ENCODE measurements around the gene SFXN3.
A peak's percentile ranks its signal among the peaks of the same experiment; 100 is the strongest.

Gene SFXN3, protein sequence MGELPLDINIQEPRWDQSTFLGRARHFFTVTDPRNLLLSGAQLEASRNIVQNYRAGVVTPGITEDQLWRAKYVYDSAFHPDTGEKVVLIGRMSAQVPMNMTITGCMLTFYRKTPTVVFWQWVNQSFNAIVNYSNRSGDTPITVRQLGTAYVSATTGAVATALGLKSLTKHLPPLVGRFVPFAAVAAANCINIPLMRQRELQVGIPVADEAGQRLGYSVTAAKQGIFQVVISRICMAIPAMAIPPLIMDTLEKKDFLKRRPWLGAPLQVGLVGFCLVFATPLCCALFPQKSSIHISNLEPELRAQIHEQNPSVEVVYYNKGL

DNA sequence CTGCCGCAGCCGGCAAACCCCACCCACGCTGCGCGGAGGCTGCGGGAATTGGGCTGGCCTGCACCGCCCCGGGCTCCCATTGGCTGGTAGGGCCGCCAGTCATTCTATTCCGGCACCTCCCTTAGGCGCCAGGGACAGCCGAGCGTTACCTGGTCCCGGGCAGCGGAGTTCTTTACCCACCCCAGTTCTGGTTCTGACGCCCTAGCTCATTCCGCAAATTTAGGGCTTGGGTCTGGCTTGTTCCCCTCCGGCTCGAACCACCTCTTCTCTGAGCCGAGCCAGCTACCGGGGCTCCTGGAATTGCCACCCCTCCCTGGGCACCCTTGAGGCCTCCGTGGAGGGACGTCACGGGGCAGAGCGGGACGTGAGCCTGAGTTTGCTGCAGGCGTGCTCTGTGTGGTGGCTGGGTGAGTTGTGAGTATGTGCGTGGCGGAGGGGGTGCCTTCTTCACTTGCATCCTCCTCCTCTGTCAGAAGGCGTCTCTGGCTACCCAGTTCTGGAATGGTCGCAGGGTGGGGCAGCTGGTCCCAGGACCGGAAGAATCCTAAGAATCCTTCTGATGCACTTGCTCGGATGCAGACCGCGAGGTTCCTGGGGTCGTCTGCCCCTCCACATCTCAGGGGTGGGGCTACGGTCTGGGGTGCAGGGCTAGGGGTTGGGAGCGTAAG is at the start of gene SFXN3, which contains the start of gene PDZD7:
Gene SFXN3 (plus strand): TSS at position 107 of the 668 bp plus-strand sequence. CDS start 3,461 bp downstream, outside the sequence.
Gene PDZD7 (minus strand): TSS at position 2 of the 668 bp plus-strand sequence. CDS start 910 bp downstream, outside the sequence.
- DNase-seq, result peak; percentile 96

DNA sequence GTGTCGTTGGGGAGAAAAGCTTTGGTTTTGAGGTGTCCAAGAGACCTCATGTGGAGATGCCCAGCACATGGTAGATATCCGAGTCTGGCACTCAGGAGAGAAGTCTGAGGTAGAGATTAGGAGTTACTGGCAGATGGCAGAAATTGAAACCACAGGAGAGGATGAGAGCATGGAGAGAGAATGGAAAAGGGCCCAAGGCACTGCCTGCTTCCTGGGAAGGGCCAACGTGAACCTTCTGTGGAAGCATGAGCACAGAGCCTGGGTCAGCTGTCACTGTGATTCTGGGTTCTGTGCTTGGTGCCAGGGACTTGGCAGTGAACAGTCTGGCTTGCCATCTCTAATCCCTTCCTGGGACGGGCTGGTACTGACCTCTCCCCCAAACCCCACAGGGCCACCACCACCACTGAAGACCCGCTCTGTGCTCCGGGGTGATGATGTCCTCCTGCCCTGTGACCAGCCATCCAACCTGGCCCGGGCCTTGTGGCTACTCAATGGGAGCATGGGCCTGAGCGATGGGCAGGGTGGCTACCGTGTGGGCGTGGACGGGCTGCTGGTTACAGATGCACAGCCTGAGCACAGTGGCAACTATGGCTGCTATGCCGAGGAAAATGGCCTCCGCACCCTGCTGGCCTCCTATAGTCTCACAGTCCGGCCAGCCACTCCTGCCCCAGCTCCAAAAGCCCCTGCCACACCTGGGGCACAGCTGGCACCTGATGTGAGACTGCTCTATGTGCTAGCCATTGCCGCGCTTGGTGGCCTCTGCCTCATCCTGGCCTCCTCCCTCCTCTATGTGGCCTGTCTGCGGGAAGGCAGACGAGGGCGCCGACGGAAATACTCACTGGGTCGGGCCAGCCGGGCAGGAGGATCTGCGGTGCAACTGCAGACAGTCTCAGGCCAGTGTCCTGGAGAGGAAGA is 47.9 kb upstream of the SFXN3 start:
- DNase-seq, result no peak

DNA sequence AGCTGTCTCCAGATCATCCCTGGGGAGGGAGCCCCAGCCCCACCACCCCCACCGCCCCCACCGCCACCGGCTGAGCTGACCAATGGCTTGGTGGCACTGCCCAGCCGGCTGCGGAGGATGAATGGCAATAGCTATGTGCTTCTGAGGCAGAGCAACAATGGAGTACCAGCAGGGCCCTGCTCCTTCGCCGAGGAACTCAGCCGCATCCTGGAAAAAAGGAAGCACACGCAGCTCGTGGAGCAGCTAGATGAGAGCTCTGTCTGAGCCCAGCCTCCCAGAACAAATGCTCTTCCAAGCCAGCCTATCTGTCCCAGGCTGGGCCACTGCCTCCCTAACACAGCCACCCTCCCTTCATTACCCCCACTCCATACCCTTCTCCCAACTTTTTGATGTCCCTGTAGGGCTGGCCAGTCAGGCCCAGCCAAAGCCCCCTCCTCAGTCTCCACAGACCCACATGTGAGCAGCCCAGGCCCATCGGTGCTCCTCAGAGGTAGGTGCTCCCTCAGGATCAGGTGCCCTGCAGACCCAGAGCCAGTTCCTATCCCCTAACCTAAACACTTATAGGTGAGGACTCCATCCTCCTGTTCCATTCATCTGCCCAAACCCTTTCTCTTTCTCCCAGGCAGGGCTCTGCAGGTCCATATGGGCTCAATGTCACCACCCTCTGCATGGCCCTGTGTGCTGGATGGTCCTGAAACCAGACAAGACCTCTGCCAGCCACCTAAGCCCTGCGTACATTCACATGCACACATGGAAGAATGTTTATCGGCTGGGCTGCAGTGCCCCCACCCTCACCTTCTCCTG is 47.0 kb upstream of the SFXN3 start:
- no peak for DNase-seq

DNA sequence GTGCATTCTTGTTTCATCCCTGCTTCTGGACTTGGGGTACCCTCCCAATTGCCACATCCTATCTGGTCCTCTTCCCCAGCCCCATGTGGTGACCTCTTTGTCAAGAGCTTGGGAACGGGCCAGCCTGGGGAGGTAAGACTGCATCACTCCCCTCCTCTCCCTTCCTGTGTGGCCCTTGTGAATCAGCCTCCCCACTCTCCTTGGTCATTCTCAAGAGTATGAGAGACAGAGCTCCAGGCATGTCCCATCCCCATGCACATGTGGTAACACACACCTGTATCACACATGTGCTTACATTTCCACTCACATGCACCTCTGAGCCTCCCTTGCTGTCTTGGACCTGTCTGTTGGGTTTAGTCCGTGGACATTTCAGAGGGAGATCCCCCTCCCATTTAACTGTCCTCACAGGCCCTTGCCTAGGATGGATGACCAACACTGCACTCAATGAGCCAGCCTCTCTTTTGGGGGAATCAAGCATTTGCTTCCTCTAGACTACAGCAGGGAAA is 46.3 kb upstream of the SFXN3 start:
- DNase-seq, result no peak

DNA sequence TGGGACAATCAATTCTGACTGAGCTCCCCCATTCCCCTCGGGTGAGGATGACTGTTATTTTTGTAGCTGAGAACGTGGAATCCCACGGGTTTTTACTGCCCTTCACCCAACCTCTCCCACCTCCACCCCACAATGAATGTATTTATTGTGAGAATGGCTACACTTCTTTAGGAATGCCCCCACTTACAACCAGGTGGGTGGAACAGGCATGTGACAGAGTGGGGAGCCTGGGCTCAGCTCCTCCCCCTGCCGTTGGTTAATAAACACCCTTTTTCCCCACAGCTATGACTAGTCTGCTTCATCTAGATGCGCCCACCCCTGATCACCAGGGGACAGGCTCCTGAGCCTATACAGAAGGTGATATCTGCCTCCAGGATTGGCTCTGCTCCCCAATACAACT is 45.7 kb upstream of the SFXN3 start:
- no peak for DNase-seq

DNA sequence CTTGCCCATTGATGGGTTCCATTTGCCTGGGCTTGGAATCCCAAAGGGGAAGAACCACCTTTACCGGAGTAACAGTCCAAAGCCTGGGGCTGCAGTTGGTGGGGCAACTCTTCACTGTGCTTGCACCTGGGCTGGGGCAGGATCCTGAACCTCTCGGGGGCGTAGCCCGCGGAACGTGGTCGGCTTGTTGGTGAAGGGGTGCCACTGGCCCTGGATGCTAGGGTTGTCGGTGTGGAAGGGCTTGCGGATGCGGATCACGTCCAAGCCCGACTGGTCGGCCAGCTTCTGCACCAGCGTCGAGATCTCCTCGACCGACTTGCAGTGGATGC is 44.4 kb upstream of the SFXN3 start:
- no peak for DNase-seq

DNA sequence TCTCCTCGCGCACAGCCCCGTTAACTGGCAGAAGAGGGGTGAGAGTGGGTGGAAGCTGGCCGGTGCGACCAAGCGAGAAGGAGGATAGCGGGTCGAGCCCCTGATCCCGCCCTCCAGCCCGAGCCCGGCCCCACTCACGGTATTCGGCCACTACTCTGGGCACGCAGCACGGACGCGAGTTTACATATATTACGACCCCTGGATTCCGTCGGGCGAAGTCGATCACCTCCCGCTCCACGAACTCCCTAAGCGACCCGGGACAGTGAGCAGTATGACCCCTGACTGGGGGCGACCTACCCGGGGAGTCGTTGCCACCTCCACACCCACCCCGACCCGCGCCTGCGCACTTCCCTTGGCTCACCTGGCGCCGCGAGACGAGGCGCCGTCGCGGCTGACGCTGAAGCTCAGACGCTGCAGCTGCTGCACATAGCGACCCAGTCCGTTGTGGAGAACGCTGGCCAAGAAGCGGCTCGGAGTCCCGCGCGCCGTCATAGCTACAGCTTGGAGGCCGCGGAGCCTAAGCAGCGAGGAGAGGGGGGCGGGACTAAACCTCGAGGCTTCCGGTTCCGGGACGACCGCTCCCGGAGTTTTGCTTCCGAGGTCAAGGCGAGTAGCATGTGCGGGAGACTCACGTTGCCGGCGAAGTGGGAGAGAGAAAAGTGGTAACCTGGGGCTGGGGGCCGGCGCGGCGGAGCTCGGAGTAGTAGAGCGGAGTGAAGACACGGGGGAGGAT is 43.9 kb upstream of the SFXN3 start, which contains the start of the genes MRPL43 and TWNK:
Gene MRPL43 (minus strand): TSS at position 546 of the 733 bp plus-strand sequence. CDS start 54 bp downstream, at position 492.
Gene TWNK (plus strand): TSS at position 592 of the 733 bp plus-strand sequence. CDS start 668 bp downstream, outside the sequence.
- DNase-seq, result peak; percentile 81

DNA sequence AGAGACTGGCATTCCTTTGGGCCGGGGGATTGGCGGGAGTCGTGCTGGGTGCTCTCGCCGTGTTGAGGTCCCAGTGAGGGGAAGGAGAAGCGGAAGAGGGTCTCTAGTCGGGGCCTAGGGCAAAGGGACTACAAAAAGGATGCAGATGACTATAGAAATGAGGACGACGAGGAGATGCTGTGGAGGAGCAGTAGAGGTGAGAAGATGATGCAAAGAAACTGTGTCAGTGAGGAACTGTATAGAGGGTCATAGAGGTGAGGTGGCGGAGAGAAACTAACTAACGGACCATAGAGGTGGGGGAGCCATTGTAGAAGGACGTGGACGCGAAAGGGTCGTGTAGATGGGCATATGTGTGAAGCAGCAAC is 43.4 kb upstream of the SFXN3 start:
- no peak for DNase-seq

DNA sequence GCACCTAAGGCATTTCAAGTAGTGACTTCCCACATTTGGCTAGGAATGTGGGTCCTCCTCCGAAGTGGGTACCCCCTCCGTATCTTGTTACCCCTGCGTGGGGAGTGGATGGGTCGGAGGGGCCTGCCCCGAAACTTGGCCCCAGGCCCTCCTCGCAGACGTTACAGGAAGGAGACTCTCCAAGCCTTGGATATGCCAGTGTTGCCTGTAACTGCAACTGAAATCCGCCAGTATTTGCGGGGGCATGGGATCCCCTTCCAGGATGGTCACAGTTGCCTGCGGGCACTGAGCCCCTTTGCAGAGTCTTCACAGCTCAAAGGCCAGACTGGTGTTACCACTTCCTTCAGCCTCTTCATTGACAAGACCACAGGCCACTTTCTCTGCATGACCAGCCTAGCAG is 42.9 kb upstream of the SFXN3 start:
- DNase-seq, result no peak

DNA sequence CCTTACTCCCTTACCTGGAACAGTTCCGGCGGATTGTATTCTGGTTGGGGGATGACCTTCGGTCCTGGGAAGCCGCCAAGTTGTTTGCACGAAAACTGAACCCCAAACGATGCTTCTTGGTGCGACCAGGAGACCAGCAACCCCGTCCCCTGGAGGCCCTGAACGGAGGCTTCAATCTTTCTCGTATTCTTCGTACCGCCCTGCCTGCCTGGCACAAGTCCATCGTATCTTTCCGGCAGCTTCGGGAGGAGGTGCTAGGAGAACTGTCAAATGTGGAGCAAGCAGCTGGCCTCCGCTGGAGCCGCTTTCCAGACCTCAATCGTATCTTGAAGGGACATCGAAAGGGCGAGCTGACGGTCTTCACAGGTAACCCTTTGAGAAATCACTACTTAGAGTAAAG is 41.9 kb upstream of the SFXN3 start:
- no peak for DNase-seq

DNA sequence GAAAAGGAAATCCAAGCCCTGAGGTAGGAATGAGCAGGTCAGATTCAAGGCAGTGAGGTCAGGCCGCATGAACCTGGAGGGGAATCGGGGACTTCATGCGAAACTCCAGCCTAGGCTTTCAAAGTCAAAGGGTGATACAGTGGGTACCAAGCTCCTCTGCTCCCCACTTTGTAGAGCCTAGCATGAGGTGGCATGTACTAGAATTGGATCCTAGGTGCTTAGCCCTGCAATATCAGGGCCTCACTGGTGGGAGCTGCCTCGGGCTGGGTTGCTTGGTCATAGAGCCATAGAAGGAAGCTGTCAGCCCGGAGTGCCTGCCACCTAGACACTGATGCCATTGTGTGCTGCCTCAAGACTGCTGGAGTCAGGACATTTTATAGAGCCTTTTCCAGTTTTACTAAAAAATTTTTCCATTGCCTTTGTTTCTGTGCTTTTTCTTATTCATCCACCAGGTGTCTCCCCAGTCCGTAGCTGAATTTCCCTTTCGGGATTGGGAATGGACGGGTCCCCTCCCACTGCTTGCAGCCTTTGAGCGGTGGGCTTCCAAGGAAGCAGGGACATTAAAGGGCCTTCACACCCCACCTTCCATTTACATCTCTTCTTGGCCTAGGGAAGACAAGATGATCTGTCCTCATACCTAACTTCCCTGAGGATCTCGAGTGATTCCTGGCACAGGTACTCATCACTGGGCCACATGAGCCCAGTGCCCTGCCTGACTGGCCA is 36.9 kb upstream of the SFXN3 start:
- no peak for DNase-seq

DNA sequence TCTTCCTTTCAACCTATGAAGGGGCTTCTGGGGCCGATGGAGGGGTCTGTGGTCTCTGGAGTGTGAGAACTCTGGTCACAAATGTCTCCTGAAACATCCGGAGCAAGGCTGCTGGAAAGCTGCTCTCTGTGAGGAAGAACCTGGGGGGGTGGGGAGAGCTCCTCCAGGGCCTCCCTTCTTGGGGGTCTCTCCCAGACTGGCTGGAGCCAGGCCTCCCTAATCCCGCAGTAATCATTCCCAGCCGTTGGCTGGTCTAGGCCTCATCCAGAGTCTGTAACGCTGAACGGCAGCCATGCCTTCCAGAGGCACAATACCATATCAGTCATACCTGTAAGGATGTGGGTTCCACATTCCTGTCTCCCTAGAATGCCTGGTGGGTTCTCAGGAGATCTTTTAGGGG is 35.9 kb upstream of the SFXN3 start:
- DNase-seq, result no peak

DNA sequence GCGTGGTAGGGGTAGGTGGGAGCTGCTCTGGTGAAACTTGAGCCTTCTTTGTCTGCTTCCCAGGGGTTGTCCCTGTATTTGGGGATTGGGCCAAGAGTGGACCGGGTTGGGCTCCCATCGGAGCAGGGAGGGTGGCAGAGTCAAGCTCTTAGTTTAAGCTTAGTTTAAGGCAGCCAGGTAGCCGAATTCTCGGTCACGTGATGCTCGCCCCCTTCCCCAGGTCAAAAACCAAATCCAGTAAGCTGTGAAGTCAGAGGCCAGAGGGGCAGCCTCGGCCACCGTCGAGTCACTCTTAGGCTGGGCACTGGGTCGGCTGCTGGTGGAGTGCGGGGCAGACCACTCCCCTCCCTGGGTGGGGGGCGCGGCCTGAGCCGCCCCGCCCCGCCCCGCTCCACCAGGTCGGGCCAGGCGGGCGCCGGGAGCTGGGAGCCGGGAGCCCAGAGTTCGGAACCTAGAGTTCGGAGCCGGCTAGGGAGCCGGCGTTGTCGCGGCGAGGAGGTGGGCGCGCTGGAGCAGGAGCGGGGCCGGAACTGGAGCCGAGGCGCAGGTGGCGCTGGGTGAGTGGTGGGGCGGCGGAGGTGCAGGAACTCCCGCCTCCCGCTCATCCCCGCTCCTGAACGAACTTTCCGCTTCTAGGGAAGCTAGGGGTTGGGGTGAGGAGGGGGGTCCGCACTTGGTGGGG is 34.2 kb upstream of the SFXN3 start:
- DNase-seq, result peak; percentile 10

DNA sequence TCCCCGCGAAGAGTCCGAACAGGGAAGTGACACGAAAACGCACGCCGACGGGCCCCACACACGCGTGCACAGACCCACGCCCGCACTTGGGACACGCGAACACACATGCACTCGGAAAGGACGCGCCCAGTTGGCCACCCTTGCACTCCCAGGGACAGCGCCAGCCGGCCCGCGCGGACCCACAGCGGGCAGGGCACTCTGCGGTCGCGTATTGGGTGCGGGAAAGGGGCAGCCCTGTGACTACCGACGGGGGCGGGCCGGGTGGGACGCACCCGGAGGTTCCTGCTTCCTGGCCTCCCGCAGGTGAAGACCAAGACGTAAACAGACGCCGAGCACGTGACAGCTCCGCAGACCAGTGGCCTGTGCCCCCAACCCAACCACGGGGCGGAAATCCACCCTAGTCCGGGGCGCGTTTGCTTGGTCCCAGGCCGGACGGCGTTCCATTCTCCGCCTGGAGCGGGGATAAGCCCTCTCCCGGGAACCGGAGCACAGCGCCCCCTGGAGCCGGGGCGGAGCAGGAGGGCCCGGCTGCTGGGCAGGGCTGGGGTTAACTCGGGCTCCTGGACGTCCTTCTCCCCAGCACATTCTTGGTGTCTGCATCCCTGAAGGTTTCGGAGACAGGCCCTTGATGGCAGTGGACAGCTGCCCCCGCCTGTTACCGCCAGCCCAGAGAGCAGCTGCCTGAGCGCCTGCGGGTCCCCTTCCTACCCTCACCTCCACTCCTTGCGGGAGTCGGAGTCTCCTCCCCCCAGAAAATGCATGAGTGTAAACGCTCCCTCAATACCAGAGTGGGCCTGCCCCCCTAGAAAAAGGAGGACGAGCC is 33.5 kb upstream of the SFXN3 start:
- peak; percentile 59 for DNase-seq

DNA sequence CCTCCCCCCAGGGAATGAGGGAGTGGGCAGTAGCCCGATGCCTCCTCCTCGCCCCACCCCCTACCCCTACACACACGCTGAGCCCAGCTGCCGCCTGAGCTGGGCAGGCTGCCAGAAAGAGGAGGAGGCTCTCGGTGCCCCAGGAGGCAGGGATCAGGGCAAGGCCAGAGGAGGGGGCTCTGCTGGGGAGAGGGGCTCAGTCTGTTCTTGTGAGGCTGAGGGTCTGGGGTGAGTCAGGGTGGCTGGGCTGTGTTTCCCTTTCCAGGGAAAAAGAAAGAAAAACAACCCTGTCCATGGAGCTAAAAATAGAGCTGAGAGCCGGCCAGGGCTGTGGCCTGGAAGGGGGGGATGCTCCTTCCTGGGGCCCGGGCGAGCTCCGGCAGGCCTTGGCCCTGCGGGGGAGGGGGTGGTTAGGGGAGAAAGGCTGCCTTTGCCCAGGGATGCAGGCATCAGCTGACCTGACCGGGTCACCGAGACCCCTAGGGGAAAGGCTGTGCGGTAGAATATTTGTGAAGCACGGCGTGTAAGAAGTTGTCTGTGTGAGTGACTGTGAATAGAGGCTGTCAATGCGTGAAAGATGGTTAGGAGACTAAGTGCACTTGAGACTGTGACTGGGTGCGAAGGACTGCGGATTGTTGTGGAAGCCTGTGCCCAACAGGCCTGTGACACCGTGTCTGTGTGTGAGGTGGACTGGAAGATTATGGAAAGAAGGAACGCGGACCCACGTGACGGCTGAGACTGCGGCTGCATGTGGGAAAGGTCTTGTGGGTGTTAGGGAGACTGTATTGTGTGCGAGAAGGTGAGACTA is 32.6 kb upstream of the SFXN3 start:
- peak; percentile 51 for DNase-seq

DNA sequence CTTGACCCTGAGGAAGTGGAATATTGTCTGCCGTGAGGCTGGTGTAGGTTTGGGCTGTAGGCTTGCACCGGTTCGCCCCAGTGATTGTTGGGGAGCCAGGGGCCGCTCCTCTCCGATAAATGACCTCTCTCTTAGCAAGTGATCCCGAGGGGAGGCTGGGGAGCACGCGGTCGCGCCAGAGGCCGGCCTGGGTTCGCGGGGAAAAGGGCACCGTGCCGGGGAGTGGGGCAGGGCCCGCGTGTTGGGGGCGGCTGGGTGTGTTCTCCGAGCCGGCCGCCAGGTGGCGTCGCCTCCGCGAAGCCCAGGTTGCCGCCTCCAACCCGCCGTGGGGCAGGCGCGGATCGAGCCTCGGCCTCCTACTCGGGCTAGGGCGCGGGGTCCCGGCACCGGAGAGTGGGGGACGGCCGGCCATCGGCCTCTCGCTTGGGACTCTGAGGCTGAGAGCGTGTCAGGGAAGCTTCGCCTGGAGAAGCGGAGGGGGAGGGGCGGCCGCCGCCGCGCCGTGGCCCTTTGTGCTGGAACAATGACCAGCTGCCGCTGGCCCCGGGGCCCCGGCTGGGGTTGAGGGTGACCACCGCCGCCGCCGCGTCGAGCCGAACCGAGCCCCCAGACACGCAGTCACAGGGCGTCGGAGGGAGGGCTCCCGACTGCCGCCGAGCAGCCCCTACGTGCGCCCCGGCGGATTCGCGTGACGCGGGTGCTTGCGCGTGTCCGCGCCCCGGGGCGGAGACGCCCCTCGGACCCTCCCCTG is 31.9 kb upstream of the SFXN3 start:
- DNase-seq, result peak; percentile 56

DNA sequence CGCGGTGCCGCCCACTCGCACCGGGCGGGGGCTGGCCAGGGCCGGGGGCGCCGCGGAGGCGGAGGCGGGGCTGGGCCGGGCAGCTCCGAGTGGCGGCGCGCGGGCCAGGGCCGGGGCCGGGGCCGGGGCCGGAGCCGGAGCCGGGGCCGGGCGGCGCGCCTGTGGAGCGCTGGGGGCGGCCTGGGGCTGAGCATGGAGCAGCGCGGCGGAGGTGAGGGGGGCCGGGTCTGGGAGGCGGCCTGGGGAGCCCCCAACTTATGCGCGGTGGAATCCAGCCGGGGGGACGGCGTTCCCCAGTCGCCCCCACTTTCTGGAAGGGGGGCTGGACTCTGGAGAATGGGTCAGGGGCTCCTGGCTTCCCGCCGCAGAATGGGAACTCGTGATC is 31.3 kb upstream of the SFXN3 start, which contains the start of gene LZTS2:
Gene LZTS2 (plus strand): TSS at position 67 of the 385 bp plus-strand sequence. CDS start 2,731 bp downstream, outside the sequence.
- no peak for DNase-seq

Measured in CD4-positive, alpha-beta T cell treated with Interleukin-4 for 4 hours (primary cell).